Activated CD4-positive, alpha-beta T cell treated with anti-CD3 and anti-CD28 coated beads, Interleukin-2, Interleukin-4, amounts not matched to agents 100 ng/mL and 50 ng/mL, durations not matched to agents 16 hours and 8 hours (primary cell): Measurements from ENCODE around the gene HS3ST2.
"Not testable (repeated sequence)": the region's sequence is repeated elsewhere in the genome, so short reads cannot be mapped to it uniquely, and the experiment has no call there.

Source experiments
- DNase-seq: peaks from one replicate; pipeline ENCODE4 v3.0.0-alpha.2; 2020; ENCODE audit warnings: low spot score

Gene HS3ST2

GRCh38 chr16:22879466-22879865, 65.5 kb downstream of the HS3ST2 start:
- no peak for DNase-seq

DNA sequence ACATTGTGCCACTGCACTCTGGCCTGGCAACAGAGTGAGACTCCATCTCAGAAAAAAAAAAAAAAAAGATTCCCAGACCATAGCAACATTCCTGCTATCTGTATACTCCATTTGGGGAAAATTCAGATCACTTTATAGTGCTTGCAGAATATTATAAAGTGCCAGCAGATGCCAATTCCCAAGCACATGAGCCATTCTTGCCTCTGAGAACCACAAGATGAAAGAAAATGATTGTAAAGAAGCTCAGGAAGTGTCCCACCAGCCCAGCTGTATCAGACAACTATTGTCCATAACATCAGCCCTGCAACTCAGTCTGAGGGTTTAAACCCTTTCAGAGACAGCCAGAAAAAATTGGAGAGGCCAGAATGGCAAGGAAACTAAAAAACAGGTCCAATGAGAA, 69.0 kb downstream of the HS3ST2 start:
- no peak for DNase-seq

DNA sequence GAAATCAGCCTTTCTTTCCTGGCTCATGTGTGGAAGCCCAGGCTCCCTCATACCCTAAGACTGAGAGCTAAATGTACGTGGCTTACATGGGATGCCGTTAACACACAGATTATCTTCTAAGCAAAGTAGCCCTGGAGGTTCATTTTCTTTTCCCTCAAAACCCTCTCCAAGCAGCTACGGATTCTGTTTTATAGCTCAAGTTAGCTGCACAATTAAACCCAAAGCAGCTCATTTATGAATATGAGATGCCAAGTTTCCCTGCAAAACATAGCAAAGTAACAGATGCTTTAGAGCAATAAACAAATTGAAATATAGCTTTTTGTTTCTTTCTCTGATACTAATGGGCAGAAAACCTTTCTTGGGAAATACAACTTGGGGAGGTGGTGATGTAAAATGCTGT, 72.0 kb downstream of the HS3ST2 start:
- DNase-seq: no peak

GRCh38 chr16:22886927-22887326, 73.0 kb downstream of the HS3ST2 start:
- DNase-seq: no peak

DNA sequence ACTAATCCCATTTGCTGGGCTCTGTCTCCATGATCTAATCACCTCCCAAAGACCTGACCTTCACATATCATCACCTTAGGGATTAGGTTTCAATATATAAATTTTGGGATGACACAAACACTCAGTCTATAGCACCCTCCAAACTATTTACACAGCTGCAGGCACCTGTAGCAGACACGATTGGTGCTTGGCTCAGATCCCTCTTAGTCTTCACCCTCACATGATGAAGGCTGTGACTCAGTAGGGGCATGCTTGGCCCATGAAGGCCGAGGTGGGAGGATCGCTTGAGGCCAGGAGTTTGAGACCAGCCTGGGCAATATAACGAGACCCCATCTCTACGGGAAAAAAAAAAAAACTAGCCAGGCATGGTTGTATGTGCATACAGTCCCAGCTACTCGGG, 73.5 kb downstream of the HS3ST2 start:
- no peak for DNase-seq

DNA sequence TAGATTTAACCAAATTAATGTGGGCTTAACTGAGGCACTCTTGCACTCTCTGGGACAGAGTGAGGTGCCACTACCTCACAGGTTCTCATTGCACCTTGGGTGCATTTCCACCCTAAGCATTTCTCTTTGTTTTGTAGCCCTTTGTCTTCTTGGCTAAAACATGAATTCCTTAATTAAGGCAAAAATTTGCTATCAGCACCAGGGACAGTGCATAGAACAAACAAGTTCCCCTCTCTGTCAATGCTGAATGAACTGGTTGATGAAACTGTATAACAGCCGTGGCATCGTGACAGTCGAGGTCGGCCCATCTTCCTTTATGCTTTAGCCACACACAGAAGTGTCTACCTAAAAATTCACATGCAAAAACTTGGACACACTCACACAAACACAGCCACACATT, 74.8 kb downstream of the HS3ST2 start:
- no peak for DNase-seq

DNA sequence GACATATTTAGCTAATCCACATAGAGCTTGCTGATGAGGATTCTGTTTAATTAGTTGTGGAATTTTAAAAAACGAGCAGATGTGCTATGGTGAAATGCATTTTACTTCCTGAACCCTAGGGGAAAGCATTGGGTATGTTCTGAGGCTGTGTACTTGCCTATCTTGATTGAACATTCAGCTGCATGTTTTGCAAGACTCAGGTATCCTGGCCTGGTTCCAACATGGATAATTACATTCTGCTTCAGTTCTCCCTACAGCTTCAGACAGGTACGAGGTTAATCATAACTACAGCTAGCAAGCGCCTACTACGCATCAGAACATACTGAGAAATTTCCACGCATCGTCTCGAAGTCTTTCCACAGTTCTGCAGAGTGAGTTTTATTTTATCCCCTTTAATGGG, 77.0 kb downstream of the HS3ST2 start:
- no peak for DNase-seq

GRCh38 chr16:22897184-22897583, 83.2 kb downstream of the HS3ST2 start:
- DNase-seq: no peak

- DNase-seq: no peak
These were observed 84.2 kb downstream of the HS3ST2 start for GRCh38 chr16:22898131-22898530.

DNA sequence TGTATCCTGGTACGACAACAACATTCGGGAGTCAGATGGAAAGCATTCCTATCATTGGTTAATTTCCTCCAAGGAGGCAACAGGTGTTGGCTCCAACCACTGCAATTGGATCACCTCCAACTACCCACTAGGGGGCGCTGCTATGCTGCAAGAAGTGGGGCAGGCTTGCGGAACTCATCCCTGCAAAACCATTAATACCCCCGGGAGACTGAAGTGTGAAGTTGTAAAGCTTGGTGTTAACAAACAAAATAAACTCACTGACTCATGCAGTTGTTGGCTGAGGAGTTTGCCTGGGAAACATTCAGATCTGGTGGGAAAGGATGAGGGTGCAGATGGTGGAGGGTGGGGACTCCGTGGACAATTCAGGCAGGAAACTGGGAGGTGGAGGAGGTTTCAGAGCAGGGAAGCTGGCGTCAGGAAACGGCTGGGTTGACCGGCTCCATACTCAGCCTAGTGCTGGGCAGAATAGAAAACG, 84.9 kb downstream of the HS3ST2 start:
- DNase-seq: peak; percentile 58

- not testable (repeated sequence) for DNase-seq
These were observed 85.6 kb downstream of the HS3ST2 start for GRCh38 chr16:22899567-22899966.

GRCh38 chr16:22900863-22901262, 86.9 kb downstream of the HS3ST2 start:
- DNase-seq: no peak

GRCh38 chr16:22901563-22901962, 87.6 kb downstream of the HS3ST2 start:
- DNase-seq: no peak

- DNase-seq: no peak
These were observed 89.8 kb downstream of the HS3ST2 start for GRCh38 chr16:22903716-22904115.

DNA sequence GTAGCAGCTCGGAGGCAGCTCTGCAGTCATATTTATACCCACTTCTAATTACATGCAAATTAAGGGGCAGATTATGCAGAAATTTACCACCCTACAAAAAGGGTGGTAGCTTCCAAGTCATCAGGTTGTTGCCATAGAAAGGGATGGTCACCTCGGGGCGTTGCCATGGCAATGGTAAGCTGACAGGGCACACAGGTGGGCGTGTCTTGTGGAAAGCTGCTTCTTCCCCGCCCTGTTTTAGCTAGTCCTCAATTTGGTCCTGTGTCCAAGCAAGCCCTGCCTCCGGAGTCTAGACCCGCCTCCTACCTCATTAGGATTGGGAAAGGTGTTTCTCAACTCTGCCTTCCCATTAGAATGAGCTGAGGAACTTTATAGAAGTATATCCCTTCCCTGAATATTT, 98.7 kb downstream of the HS3ST2 start:
- no peak for DNase-seq

DNA sequence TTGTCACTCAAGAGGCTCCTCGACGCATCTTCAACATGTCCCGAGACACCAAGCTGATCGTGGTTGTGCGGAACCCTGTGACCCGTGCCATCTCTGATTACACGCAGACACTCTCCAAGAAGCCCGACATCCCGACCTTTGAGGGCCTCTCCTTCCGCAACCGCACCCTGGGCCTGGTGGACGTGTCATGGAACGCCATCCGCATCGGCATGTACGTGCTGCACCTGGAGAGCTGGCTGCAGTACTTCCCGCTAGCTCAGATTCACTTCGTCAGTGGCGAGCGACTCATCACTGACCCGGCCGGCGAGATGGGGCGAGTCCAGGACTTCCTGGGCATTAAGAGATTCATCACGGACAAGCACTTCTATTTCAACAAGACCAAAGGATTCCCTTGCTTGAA, 101.0 kb downstream of the HS3ST2 start:
- DNase-seq: no peak

DNA sequence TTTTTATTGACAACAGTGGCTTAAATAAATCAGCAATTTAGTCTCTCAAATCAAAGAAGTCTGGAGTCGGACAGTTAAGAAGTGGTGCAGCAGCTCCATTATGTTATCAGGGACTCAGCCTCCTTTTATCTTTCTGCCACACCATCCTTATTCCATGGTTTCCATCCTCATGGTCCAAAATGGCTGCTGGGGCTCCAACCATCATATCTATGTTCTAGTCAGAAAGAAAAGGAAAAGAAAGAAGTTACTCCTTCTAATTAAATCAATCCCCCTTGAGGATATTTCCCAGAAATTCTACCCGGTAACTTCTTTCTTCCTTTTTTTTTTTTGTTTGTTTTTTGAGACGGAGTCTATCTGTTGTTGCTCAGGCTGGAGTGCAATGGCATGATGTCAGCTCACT, 109.5 kb downstream of the HS3ST2 start:
- DNase-seq: no peak

DNA sequence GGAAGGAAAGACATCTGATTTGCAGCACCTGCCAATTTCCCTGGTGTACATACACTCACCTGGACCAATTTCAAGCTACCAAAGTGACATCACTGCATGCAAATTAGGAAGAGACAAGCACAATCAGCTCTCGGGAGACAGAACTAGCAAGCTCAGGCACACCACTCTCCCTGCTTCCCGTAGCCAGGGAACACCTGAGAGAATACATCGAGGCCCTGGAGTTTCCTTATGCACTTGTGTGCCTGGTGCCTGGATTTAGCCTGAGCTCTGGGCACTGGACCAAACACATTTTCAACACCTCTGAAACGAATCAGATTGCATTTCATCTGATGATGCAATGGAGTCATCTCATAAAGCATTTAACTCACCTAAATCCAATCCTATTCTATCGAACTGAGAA, 110.5 kb downstream of the HS3ST2 start:
- DNase-seq: no peak

DNA sequence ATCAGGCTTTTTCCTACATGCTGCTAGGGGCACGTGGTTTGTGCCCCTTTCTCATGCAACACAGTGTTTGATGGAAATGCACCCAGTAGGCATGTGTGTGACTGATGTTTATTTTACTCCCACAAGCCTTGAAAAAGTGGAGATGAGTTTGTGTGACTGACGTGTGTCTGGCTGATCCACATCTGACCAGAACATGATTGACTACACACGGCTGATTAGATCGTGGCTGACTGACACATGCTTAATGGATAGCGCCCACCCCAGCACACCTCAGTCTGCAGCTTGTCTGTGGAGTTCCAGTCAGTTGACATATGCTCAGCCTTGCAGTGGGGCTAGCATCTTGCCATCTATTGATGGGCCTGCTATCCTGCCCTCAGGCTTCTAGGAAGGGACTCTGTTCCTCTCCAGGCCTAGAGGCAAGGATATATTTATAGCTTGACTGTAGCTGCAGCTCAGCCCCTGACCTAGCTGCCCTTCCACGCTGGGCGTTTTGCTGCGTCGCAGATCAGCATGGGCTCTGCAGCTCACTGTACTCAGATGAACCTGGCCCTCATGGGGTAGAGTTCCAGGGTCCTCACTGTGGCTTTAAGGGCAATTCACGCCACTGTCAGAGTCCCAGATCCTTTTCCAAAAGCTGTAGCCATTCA, 112.3 kb downstream of the HS3ST2 start:
- no peak for DNase-seq

GRCh38 chr16:22927306-22927705, 113.3 kb downstream of the HS3ST2 start:
- DNase-seq: no peak

DNA sequence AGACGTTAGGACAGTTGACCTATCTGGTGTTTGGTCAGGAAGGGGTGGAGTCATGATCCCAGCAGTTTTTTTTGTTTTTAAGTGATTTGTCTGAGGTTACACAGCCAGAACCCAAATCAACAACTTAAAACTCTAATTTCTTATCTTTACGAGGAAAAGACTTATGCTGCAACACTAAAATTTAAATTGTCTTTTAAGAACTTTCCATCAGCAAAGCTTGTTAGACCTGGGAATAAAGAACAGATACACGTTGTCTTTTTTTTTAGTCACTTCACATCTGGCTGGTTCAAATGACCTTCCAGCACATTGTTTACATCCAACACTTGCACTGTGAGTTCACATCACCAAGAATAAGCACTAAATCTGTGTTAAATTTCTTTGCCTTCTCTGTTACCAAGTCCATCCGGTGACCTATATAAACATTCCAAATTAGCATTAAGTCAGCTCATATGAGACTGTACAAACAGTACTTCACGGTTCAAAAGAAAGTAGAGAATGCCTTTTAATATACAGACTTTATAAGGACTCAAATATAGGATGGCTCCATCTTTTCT, 115.0 kb downstream of the HS3ST2 start:
- DNase-seq: no peak

DNA sequence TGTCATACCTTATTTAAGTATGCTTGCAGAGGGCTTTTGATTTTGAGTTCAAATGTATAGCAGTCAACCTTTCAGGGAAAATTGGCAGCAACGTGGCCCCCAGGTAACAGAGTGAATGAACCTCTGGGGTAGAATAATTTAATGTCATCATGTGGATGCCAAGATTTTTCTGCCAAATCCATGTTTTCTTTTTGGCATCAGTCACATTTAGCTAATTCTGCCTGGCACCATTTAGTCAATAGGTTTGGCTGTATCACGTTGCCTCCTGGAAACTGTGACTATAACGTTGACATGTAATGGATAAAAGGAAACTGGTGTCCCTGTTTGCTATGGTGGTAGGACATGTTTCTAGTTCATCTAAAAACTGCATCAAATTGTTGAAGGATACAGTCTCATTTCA, 115.5 kb downstream of the HS3ST2 start:
- no peak for DNase-seq

DNA sequence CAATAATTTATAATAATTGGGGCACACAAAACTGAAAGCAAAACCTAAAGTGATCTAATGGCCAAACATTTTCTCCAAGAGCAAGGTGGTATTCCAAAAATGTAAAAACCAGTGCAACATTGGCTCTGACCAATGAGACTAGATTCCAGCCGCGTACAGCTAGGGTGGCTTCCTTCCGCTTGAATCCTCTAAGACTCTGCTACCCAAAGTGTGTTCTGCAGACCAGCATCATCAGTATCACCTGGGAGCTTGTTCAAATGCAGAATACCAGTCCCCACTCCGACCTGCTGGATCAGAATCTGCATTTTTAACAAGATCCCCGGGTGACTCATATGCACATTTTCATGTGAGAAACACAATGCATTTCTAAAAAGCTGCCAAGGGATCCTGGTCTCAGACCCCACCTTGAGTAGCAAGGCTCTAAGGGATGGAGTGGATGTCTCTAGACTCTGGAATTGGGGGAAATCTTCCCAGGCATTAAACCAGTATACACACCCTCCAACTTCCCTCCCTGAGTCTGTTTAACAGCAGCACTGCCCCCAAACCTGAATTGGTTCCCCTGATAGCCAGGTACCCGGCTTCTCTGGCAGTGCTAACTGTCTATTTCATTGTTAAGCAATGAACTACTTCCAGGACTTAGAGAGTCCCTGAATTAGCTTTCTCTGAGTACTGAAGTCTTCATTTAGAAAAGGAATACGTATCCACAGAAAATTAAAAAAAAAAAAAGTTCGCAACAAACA, 118.2 kb downstream of the HS3ST2 start:
- no peak for DNase-seq

- DNase-seq: no peak
These were observed 119.2 kb downstream of the HS3ST2 start for GRCh38 chr16:22933173-22933572.
